ENCODE measurements around the gene CADM1.

- TF ChIP-seq CTCF (optimal IDR thresholded peaks at IDR 0.05 in 1 of 3, IDR thresholded peaks at IDR 0.05 in 1 of 3, conservative IDR thresholded peaks at IDR 0.05 in 1 of 3; ENCODE audit: extremely low read depth in 1 of 3, insufficient read depth in 2 of 3, low read length in 3 of 3), result no peak
- no peak for TF ChIP-seq EZH2 (IDR thresholded peaks at IDR 0.05; ENCODE audit: low read length)
Measured at GRCh38 chr11:115493488-115493887, 10.7 kb downstream of the CADM1 start.

Measured in keratinocyte (primary cell).